HG02798 (cell line): Measurements from ENCODE around the gene UVRAG.

Experiments used
- ATAC-seq: cut with Tn5 transposase; IDR thresholded peaks from one replicate; pipeline ENCODE4 v1.9.1; 2021; ENCODE audit warnings: mild to moderate bottlenecking; ENCODE audit not compliant: unreplicated experiment, poor library complexity

UVRAG gene

GRCh38 chr11:75802913-75803820 lies 11.8 kb upstream of the UVRAG start:
- peak; percentile 71 for ATAC-seq

GRCh38 chr11:75809111-75809510 lies 5.9 kb upstream of the UVRAG start:
- ATAC-seq, result no peak

- no peak for ATAC-seq
These were observed 5.0 kb upstream of the UVRAG start for GRCh38 chr11:75809991-75810390.

GRCh38 chr11:75810637-75811390 lies 4.2 kb upstream of the UVRAG start:
- ATAC-seq, result peak; percentile 18

- no peak for ATAC-seq
These were observed 3.5 kb upstream of the UVRAG start for GRCh38 chr11:75811485-75811884.

- no peak for ATAC-seq
These were observed 2.4 kb upstream of the UVRAG start for GRCh38 chr11:75812542-75813040.

GRCh38 chr11:75813124-75813523 lies 1.9 kb upstream of the UVRAG start:
- ATAC-seq, result no peak

- ATAC-seq, result no peak
These were observed 1.4 kb upstream of the UVRAG start for GRCh38 chr11:75813622-75814039.

GRCh38 chr11:75814363-75814676 lies 690 bp upstream of the UVRAG start:
- peak; percentile 20 for ATAC-seq

- peak; percentile 22 for ATAC-seq
These were observed 547 bp downstream of the UVRAG start for GRCh38 chr11:75815345-75816168.

- ATAC-seq, result no peak
These were observed 1.7 kb downstream of the UVRAG start for GRCh38 chr11:75816561-75817239.

- no peak for ATAC-seq
These were observed 5.6 kb downstream of the UVRAG start for GRCh38 chr11:75820645-75821044.

GRCh38 chr11:75821202-75821601 lies 6.2 kb downstream of the UVRAG start:
- ATAC-seq, result no peak

GRCh38 chr11:75822541-75822940 lies 7.5 kb downstream of the UVRAG start:
- no peak for ATAC-seq

GRCh38 chr11:75823415-75823814 lies 8.4 kb downstream of the UVRAG start:
- no peak for ATAC-seq

- peak; percentile 3 for ATAC-seq
These were observed 8.9 kb downstream of the UVRAG start for GRCh38 chr11:75823946-75824345.

GRCh38 chr11:75826461-75827230 lies 11.6 kb downstream of the UVRAG start:
- no peak for ATAC-seq

- ATAC-seq, result no peak
These were observed 12.6 kb downstream of the UVRAG start for GRCh38 chr11:75827562-75827961.

- no peak for ATAC-seq
These were observed 17.0 kb downstream of the UVRAG start for GRCh38 chr11:75831915-75832502.
